ENCODE measurements around the gene CCDC121.

CCDC121 gene

DNA sequence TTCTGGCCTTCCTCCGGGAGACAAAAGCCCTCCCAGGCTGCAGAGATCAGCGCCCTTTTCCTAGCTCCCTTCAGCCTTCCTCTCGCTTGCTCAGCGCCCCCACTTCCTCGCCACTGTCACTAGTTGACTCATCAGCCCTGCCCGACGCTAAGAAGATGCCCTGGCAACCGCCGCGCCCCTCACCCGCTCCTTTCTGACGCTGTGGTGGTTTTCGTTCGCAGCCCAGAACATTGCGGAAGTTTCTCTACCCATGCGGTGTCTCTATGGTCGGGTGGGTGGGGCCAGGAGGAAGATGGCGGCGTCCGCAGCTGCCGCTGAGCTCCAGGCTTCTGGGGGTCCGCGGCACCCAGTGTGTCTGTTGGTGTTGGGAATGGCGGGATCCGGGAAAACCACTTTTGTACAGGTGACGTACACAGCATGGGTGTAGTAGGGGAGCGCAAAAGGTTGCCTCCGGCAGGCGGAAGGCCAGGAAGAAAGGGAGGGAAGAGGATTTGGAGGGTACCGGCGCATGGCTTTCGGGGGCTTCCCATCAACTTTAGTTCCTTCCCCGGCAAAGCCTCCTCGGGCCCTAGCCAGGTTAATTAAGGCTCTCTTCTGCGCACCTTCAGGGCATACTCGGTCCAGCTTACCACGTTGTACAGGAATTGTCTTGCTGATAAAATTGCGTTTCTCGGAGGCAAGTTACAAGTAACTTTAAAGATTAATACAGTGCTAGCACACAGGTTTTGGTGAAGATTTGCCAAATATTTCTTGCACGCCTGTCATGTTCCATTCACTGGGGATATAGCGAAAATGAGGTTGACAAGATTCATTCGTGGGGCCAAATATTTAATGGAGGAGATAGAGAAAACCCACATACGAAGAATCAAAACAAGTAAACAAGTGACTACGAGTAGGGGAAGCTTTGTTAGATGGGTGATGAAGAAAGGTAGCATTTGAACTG, at the start of gene CCDC121, which contains the start of gene GPN1:
TSS of gene CCDC121 (minus strand) at position 246 of the 943 bp plus-strand sequence. CDS start 1,213 bp downstream, outside the sequence.
TSS of gene GPN1 (plus strand) at position 284 of the 943 bp plus-strand sequence. CDS start at position 293, 9 bp downstream.
- no peaks in the 10 kb centered on the region for H3K27me3 Mint-ChIP-seq
- H3K27ac Mint-ChIP-seq = peak within 1 kb of the TSS; percentile 53
- H3K4me3 Mint-ChIP-seq = no peak within 1 kb of the TSS
- ATAC-seq (replicated peaks) = peak; percentile 100
- H3K4me1 Mint-ChIP-seq = peaks cover 9 to 15% of the 10 kb centered on the region in 2 donors
- peak; percentile 91 for DNase-seq
- no peaks in the 10 kb centered on the region for H3K9me3 Mint-ChIP-seq
- peaks cover 16 to 39% of the 10 kb centered on the region in 2 donors for H3K36me3 Mint-ChIP-seq

- no peaks in the 10 kb centered on the region for H3K27me3 Mint-ChIP-seq
- no peak overlapping the region for H3K4me3 Mint-ChIP-seq
- H3K27ac Mint-ChIP-seq = no peak overlapping the region
- peaks cover 34 to 41% of the 10 kb centered on the region in 2 donors for H3K36me3 Mint-ChIP-seq
- H3K4me1 Mint-ChIP-seq = peaks cover 0 to 4% of the 10 kb centered on the region in 2 donors
- DNase-seq = no peak
- ATAC-seq (replicated peaks) = no peak
- no peaks in the 10 kb centered on the region for H3K9me3 Mint-ChIP-seq
These were observed 44.1 kb upstream of the CCDC121 start for GRCh38 chr2:27672723-27673486.

DNA sequence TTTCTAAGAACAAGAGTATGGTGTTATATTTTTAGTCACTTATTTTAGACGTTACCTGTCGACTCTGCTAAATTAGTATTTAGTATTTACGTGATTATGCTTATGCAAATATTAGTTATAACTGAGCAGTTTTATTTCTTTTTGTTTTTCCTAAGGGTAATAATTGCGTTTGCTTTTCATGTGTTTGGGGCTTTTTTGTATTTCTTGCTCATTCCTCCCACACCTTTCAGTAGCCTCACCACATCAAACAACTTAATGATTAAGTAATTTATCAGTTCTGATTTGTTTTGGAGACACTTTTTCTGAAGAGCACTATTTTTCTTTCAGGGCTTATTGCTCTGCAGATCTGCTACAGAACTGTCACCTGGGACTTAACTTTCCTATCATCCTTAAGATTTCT, 42.4 kb upstream of the CCDC121 start:
- H3K27me3 Mint-ChIP-seq = no peaks in the 10 kb centered on the region
- H3K4me1 Mint-ChIP-seq = peaks cover 3 to 11% of the 10 kb centered on the region in 2 donors
- ATAC-seq (replicated peaks) = no peak
- H3K27ac Mint-ChIP-seq = no peak overlapping the region
- no peak overlapping the region for H3K4me3 Mint-ChIP-seq
- H3K36me3 Mint-ChIP-seq = peaks cover 39 to 45% of the 10 kb centered on the region in 2 donors
- DNase-seq = no peak
- H3K9me3 Mint-ChIP-seq = no peaks in the 10 kb centered on the region

GRCh38 chr2:27667446-27667845, 38.6 kb upstream of the CCDC121 start:
- Mint-ChIP-seq H3K9me3 (no peaks in the 10 kb centered on the region), H3K27ac (no peak overlapping the region), H3K36me3 (peaks cover 25 to 27% of the 10 kb centered on the region in 2 donors), H3K4me1 (peaks cover 8 to 34% of the 10 kb centered on the region in 2 donors), H3K4me3 (no peak overlapping the region), H3K27me3 (no peaks in the 10 kb centered on the region)
- DNase-seq (no peak), ATAC-seq (replicated peaks) (no peak)

GRCh38 chr2:27664622-27665363, 36.0 kb upstream of the CCDC121 start:
- no peaks in the 10 kb centered on the region for H3K9me3 Mint-ChIP-seq
- H3K4me1 Mint-ChIP-seq = peaks cover 16 to 44% of the 10 kb centered on the region in 2 donors
- DNase-seq (no peak), ATAC-seq (replicated peaks) (no peak)
- H3K36me3 Mint-ChIP-seq = peaks cover 28% of the 10 kb centered on the region in 2 donors
- H3K4me3 Mint-ChIP-seq = peak overlapping the region; percentile 99 to 100
- H3K27ac Mint-ChIP-seq = peak overlapping the region; percentile 47
- no peaks in the 10 kb centered on the region for H3K27me3 Mint-ChIP-seq

GRCh38 chr2:27664154-27664574, 35.4 kb upstream of the CCDC121 start:
- Mint-ChIP-seq H3K9me3 (no peaks in the 10 kb centered on the region), H3K4me1 (peaks cover 19 to 44% of the 10 kb centered on the region in 2 donors), H3K27me3 (no peaks in the 10 kb centered on the region), H3K36me3 (peaks cover 31 to 33% of the 10 kb centered on the region in 2 donors), H3K4me3 (peak overlapping the region; percentile 99 to 100), H3K27ac (peak overlapping the region; percentile 99)
- ATAC-seq (replicated peaks) (peak; percentile 28 to 30), DNase-seq (no peak)

DNA sequence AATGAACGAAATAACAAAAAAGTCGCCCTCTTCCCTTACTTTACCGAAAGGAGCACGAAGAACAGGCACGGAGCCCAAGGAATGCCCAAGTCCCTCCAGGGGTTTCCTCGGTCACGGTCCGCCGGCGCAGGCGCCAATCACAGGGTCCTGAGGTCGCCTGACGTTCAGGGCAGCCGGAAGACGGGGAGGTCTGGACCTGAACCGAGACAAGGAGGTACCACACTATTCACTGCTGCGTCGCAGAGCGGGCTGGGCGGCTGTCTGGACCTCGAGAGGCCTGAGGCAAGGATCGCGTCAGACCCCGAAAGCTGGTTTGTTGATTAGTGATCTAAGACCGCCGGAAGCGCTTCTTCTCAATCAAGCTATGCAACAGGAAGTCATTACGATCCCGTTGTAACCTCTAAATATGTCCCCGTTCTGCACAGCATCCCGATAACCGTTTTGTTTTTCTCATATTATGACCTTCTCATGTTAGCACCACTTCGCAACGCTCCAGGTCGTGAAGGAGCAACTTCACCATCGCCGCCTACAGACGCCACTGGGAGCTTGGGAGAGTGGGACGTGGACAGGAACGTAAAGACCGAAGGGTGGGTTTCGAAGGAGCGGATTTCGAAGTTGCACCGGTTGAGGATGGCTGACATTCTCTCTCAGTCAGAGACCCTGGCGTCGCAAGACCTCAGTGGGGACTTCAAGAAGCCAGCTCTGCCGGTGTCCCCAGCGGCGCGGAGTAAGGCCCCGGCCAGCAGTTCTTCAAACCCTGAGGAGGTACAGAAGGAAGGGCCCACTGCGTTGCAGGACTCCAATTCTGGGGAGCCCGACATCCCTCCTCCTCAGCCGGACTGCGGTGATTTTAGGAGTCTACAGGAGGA, 34.7 kb upstream of the CCDC121 start, which contains the start of the genes SLC4A1AP and SUPT7L:
TSS of gene SLC4A1AP (plus strand) at position 605 of the 869 bp plus-strand sequence. CDS start at position 631, 26 bp downstream.
TSS of gene SUPT7L (minus strand) at position 330 of the 869 bp plus-strand sequence. CDS start 1,422 bp downstream, outside the sequence.
- ATAC-seq (replicated peaks) (peak; percentile 93), DNase-seq (peak; percentile 69)
- peaks cover 19 to 44% of the 10 kb centered on the region in 2 donors for H3K4me1 Mint-ChIP-seq
- no peaks in the 10 kb centered on the region for H3K27me3 Mint-ChIP-seq
- peak within 1 kb of the TSS; percentile 99 to 100 for H3K4me3 Mint-ChIP-seq
- peaks cover 26 to 33% of the 10 kb centered on the region in 2 donors for H3K36me3 Mint-ChIP-seq
- peak within 1 kb of the TSS; percentile 99 for H3K27ac Mint-ChIP-seq
- no peaks in the 10 kb centered on the region for H3K9me3 Mint-ChIP-seq

GRCh38 chr2:27661371-27661770, 32.6 kb upstream of the CCDC121 start:
- no peaks in the 10 kb centered on the region for H3K27me3 Mint-ChIP-seq
- peak overlapping the region in 1 of 2 donors; percentile 32 for H3K4me3 Mint-ChIP-seq
- no peaks in the 10 kb centered on the region for H3K9me3 Mint-ChIP-seq
- H3K27ac Mint-ChIP-seq = no peak overlapping the region
- H3K36me3 Mint-ChIP-seq = peaks cover 27 to 30% of the 10 kb centered on the region in 2 donors
- DNase-seq (no peak), ATAC-seq (replicated peaks) (no peak)
- H3K4me1 Mint-ChIP-seq = peaks cover 16 to 38% of the 10 kb centered on the region in 2 donors

DNA sequence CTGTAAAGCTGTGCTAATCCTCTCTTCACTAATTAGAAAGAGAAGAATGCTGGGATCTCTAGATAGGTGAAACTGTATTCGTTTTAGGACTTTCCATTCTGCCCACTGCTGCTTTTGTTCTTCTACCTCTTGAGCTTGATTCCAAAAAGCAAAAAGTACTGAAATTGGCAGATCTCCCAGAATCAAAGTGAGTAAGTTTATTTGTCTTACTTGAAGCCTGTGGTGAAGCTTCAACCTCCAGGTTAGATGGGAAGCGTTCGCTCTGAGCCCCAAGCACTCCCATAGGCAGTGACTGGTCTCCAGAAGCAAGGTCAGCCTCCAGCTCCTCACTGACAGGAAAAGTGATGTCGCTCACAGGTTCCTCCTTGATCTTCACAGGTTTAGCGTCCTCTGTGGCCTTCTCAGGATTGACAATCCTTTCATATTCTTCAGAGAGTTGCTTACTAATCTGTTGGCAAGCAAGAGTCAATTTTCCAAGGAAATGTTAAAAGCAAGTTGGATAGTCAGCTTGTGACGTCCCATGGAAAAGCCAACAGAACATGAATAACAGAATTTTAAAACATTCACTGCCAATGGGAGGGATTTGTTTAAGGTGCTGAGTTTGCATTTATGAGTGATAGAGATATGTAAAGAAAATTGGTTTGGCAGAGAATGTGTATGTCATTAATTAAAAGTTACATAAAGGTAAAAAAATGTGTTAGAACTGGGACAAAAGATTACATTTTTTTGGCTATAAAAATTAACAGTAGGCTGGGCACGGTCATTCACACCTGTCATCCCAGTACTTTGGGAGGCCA, 26.5 kb upstream of the CCDC121 start:
- no peak for DNase-seq
- peaks cover 42 to 47% of the 10 kb centered on the region in 2 donors for H3K36me3 Mint-ChIP-seq

DNA sequence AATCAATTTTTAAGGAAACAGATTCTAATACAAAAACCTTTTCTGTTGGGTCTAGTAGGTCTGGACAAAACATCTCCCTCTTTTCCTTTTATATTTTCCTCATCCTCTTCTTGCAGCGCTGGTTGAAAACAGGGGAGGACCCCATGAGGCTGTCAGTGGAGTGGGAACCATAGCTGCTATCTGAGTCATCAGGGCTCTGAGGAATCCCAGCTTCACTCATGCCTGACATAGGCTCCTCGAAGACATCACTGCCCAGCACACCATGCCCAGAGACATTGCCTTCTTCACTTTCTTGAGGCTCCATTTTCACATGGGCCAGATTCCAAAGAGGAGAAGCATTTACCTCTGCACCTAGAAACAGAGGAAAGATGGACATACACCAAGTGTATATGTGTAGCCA, 24.6 kb upstream of the CCDC121 start:
- H3K27me3 Mint-ChIP-seq = no peaks in the 10 kb centered on the region
- no peak for ATAC-seq (replicated peaks)
- H3K9me3 Mint-ChIP-seq = no peaks in the 10 kb centered on the region
- peaks cover 6 to 12% of the 10 kb centered on the region in 2 donors for H3K4me1 Mint-ChIP-seq
- no peak overlapping the region for H3K4me3 Mint-ChIP-seq
- H3K36me3 Mint-ChIP-seq = peaks cover 38 to 50% of the 10 kb centered on the region in 2 donors
- no peak for DNase-seq
- peak overlapping the region; percentile 77 for H3K27ac Mint-ChIP-seq

More for the DNA sequence above, 26.5 kb upstream of the CCDC121 start:
- H3K27ac Mint-ChIP-seq = no peak overlapping the region
- no peaks in the 10 kb centered on the region for H3K27me3 Mint-ChIP-seq
- no peak overlapping the region for H3K4me3 Mint-ChIP-seq
- H3K9me3 Mint-ChIP-seq = no peaks in the 10 kb centered on the region
- no peak for ATAC-seq (replicated peaks)
- peaks cover 9 to 12% of the 10 kb centered on the region in 2 donors for H3K4me1 Mint-ChIP-seq

DNA sequence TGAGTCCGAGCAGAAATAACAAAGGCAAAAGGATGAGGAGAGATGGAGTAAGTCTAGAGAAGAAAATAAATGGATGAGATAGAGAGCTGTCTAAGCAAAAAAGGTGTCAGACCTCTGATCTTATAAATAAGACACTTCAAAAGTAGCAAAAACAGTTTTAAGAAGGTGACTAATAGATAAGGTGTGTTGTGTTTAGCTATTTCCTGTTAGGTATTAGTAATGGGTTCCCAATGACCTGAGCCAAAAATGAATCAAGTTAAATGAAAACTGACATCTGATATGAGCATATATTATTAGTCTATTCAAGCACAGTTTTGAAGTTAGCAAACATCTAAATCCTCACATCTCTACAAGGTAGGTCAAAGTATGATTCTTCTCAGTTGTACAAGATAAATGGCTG, 24.0 kb upstream of the CCDC121 start:
- DNase-seq = no peak
- Mint-ChIP-seq H3K4me3 (no peak overlapping the region), H3K27ac (no peak overlapping the region), H3K4me1 (peaks cover 6 to 12% of the 10 kb centered on the region in 2 donors), H3K27me3 (no peaks in the 10 kb centered on the region), H3K9me3 (no peaks in the 10 kb centered on the region), H3K36me3 (peaks cover 44 to 55% of the 10 kb centered on the region in 2 donors)
- ATAC-seq (replicated peaks) = no peak

GRCh38 chr2:27652341-27652740, 23.5 kb upstream of the CCDC121 start:
- no peak for ATAC-seq (replicated peaks)

More at GRCh38 chr2:27652341-27652740, 23.5 kb upstream of the CCDC121 start:
- no peaks in the 10 kb centered on the region for H3K9me3 Mint-ChIP-seq
- peaks cover 6 to 12% of the 10 kb centered on the region in 2 donors for H3K4me1 Mint-ChIP-seq
- H3K4me3 Mint-ChIP-seq = no peak overlapping the region
- no peak for DNase-seq
- no peak overlapping the region for H3K27ac Mint-ChIP-seq
- peaks cover 48 to 58% of the 10 kb centered on the region in 2 donors for H3K36me3 Mint-ChIP-seq
- H3K27me3 Mint-ChIP-seq = no peaks in the 10 kb centered on the region
